IPS-20b (cell line): ENCODE results near the gene RGPD3.

ENCODE experiments used
- H3K27ac ChIP-seq: one replicate; pipeline ENCODE4 v1.5.1; 2013; ENCODE audit warnings: low read length
- H3K27me3 ChIP-seq: 2 replicates; pipeline ENCODE4 v1.6.1; 2013; ENCODE audit warnings: mild to moderate bottlenecking, low read length, inconsistent platforms; ENCODE audit not compliant: insufficient read depth
- H3K36me3 ChIP-seq: 2 replicates; pipeline ENCODE4 v1.6.1; 2013; ENCODE audit warnings: low read depth, mild to moderate bottlenecking, inconsistent platforms, low read length, moderate library complexity; ENCODE audit not compliant: insufficient read depth
- H3K4me1 ChIP-seq: 2 replicates; pipeline ENCODE4 v1.6.1; 2013; ENCODE audit warnings: mild to moderate bottlenecking, control low read depth, inconsistent platforms, low read length, moderate library complexity; ENCODE audit not compliant: insufficient read depth
- H3K4me3 ChIP-seq: 2 replicates; pipeline ENCODE4 v1.5.1; 2013; ENCODE audit warnings: mild to moderate bottlenecking, low read length, inconsistent platforms
- H3K9ac ChIP-seq: 2 replicates; pipeline ENCODE4 v1.6.1; 2013; ENCODE audit warnings: low read depth, mild to moderate bottlenecking, inconsistent platforms, low read length, moderate library complexity
- H3K9me3 ChIP-seq: 2 replicates; pipeline ENCODE4 v1.6.1; 2013; ENCODE audit warnings: mild to moderate bottlenecking, low read depth, low read length, inconsistent platforms; ENCODE audit not compliant: insufficient read depth

Gene RGPD3

GRCh38 chr2:106359512-106359911, 108.7 kb downstream of the RGPD3 start:
- Histone ChIP-seq H3K9ac (no peak overlapping the region), H3K9me3 (no peaks in the 10 kb centered on the region), H3K4me3 (no peak overlapping the region), H3K4me1 (peaks cover 9% of the 10 kb centered on the region; the same call in 1 of the 2 replicates), H3K36me3 (no peaks in the 10 kb centered on the region), H3K27me3 (no peaks in the 10 kb centered on the region), H3K27ac (no peak overlapping the region)

DNA sequence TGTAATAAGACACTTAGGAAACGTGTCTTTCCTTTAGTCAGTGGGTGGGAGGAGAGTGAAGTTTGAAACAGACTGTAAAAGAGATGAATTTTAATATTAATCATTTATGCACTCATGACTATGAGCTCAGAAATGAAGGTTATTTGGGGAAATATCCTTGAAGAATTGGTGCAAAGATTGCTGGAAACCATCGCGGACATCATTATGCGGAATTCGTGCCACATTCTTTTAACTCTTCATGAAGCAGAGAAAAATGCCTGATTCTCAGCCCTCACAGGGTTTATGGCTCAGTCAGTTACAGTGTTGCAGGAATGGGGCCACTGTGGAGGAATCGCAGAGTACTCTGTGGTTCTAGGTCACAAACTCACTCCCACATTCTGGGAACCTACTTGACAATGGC, 109.7 kb downstream of the RGPD3 start:
- H3K36me3 ChIP-seq, result no peaks in the 10 kb centered on the region
- no peak overlapping the region for H3K9ac ChIP-seq
- H3K27me3 ChIP-seq, result no peaks in the 10 kb centered on the region
- H3K9me3 ChIP-seq, result no peaks in the 10 kb centered on the region
- peaks cover 9% of the 10 kb centered on the region; the same call in 1 of the 2 replicates for H3K4me1 ChIP-seq
- no peak overlapping the region for H3K4me3 ChIP-seq
- H3K27ac ChIP-seq, result no peak overlapping the region

GRCh38 chr2:106358081-106358480, 110.1 kb downstream of the RGPD3 start:
- no peaks in the 10 kb centered on the region for H3K27me3 ChIP-seq

GRCh38 chr2:106356291-106356690, 111.9 kb downstream of the RGPD3 start:
- H3K36me3 ChIP-seq, result no peaks in the 10 kb centered on the region

More at GRCh38 chr2:106358081-106358480, 110.1 kb downstream of the RGPD3 start:
- Histone ChIP-seq H3K9ac (no peak overlapping the region), H3K36me3 (no peaks in the 10 kb centered on the region), H3K4me1 (peaks cover 9% of the 10 kb centered on the region; the same call in 1 of the 2 replicates), H3K4me3 (no peak overlapping the region), H3K9me3 (no peaks in the 10 kb centered on the region), H3K27ac (no peak overlapping the region)

GRCh38 chr2:106353676-106354075, 114.5 kb downstream of the RGPD3 start:
- no peak overlapping the region for H3K4me3 ChIP-seq
- H3K9me3 ChIP-seq, result no peaks in the 10 kb centered on the region
- no peak overlapping the region for H3K27ac ChIP-seq
- peaks cover 7% of the 10 kb centered on the region; the same call in 1 of the 2 replicates for H3K4me1 ChIP-seq
- no peaks in the 10 kb centered on the region for H3K36me3 ChIP-seq
- no peak overlapping the region for H3K9ac ChIP-seq
- H3K27me3 ChIP-seq, result no peaks in the 10 kb centered on the region

More at GRCh38 chr2:106356291-106356690, 111.9 kb downstream of the RGPD3 start:
- Histone ChIP-seq H3K9ac (no peak overlapping the region), H3K27ac (no peak overlapping the region), H3K4me3 (no peak overlapping the region), H3K4me1 (peaks cover 9% of the 10 kb centered on the region; the same call in 1 of the 2 replicates), H3K9me3 (no peaks in the 10 kb centered on the region), H3K27me3 (no peaks in the 10 kb centered on the region)

DNA sequence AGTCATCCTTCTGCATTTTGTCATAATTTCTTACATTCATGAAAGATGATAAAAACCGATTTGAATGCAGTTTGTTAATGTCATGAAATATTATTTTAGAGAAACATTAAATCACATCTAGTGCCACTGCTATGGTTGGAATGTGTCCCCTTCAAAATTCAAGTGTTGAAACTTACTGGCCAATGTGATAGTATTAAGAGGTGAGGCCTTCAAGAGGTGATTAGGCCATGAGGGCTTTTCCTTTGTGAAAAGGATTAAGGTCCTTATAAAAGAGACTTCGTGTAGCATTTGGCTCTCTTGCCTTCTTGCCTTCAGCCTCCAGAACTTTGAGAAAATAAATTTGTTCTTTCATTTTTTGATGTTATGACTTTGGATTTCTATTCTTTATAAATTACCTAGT, 117.2 kb downstream of the RGPD3 start:
- Histone ChIP-seq H3K4me3 (no peak overlapping the region), H3K36me3 (no peaks in the 10 kb centered on the region), H3K27ac (no peak overlapping the region), H3K4me1 (no peaks in the 10 kb centered on the region), H3K9ac (no peak overlapping the region), H3K9me3 (no peaks in the 10 kb centered on the region), H3K27me3 (no peaks in the 10 kb centered on the region)

DNA sequence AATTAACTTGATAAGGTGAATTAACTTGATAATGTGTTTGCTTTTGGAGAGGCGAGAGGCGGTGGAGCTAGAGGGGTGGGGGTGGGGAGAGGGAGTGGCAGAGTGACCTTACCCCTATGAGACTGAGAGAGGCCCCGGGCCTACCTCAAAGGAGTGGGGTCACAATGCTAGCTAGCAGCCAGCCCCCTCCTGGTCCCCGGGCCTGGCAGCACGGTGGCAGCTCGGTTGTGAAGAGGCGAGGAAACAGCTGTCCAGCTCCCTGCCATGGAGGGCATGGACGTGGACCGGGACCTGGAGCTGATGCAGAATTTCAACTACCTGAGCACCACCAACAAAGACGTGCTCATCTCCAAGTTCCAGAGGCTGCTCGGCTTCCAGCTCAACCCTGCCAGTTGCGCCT, 123.9 kb downstream of the RGPD3 start:
- H3K9me3 ChIP-seq, result no peaks in the 10 kb centered on the region
- no peaks in the 10 kb centered on the region for H3K36me3 ChIP-seq
- H3K4me3 ChIP-seq, result no peak overlapping the region
- peaks cover 3% of the 10 kb centered on the region; the same call in 1 of the 2 replicates for H3K4me1 ChIP-seq
- no peaks in the 10 kb centered on the region for H3K27me3 ChIP-seq
- no peak overlapping the region for H3K27ac ChIP-seq
- H3K9ac ChIP-seq, result no peak overlapping the region

GRCh38 chr2:106343274-106343673, 124.9 kb downstream of the RGPD3 start:
- Histone ChIP-seq H3K4me3 (no peak overlapping the region), H3K27ac (no peak overlapping the region), H3K4me1 (peaks cover 3% of the 10 kb centered on the region; the same call in 1 of the 2 replicates), H3K27me3 (no peaks in the 10 kb centered on the region), H3K9ac (no peak overlapping the region), H3K9me3 (no peaks in the 10 kb centered on the region), H3K36me3 (no peaks in the 10 kb centered on the region)

DNA sequence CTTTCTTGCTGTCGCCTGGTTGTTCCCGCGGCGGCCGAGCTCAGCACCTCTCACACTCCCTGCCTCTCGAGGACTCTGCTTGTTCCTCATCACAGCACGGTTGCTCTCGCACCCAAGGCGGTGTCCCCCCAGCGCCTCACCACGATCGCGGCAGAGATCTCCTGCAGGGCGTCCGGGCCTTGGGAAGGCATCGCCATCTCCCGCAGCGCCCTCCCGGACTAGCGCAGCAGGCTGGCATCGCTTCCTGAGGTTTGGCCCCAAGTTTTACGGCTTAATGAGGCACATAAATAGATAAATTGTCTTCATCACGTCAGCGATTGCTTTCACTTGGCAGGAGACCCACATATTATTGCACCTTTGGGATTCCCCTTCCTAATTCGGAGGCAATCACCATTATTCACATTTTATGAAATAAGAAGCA, 125.4 kb downstream of the RGPD3 start:
- Histone ChIP-seq H3K27ac (no peak overlapping the region), H3K9me3 (no peaks in the 10 kb centered on the region), H3K9ac (no peak overlapping the region), H3K36me3 (no peaks in the 10 kb centered on the region), H3K4me3 (no peak overlapping the region), H3K27me3 (no peaks in the 10 kb centered on the region), H3K4me1 (peaks cover 3% of the 10 kb centered on the region; the same call in 1 of the 2 replicates)

- H3K4me1 ChIP-seq, result peaks cover 3% of the 10 kb centered on the region; the same call in 1 of the 2 replicates
- H3K4me3 ChIP-seq, result no peak overlapping the region
- no peak overlapping the region for H3K9ac ChIP-seq
- no peak overlapping the region for H3K27ac ChIP-seq
- no peaks in the 10 kb centered on the region for H3K27me3 ChIP-seq
- no peaks in the 10 kb centered on the region for H3K9me3 ChIP-seq
- H3K36me3 ChIP-seq, result no peaks in the 10 kb centered on the region
Measured at GRCh38 chr2:106341666-106342065, 126.5 kb downstream of the RGPD3 start.
